Occipital lobe (tissue), 2 donors: ENCODE results near the gene PPP1CB. TPM values are rescaled to one million over a fixed set of nuclear protein-coding genes. Genes with fewer than 3 reads are reported as not detected.
"Not testable (repeated sequence)": the region's sequence is repeated elsewhere in the genome, so short reads cannot be mapped to it uniquely, and the experiment has no call there.

Source experiments
- DNase-seq: peaks from one replicate; lab custom pipeline; 2025; lab: John Stamatoyannopoulos, UW
- total RNA-seq: library from RNA; depleted of rRNA; stranded (reverse); fragments of >200 nt; gene quantifications from one replicate; pipeline ENCODE4 v1.2.3, GENCODE V29; 2014

PPP1CB gene
- total RNA-seq, 1 donor from 2014 or later, result 433 TPM

GRCh38 chr2:28778392-28778791 is 26.8 kb downstream of the PPP1CB start:
- no peak for DNase-seq

GRCh38 chr2:28779001-28779400 is 27.4 kb downstream of the PPP1CB start:
- no peak for DNase-seq

DNA sequence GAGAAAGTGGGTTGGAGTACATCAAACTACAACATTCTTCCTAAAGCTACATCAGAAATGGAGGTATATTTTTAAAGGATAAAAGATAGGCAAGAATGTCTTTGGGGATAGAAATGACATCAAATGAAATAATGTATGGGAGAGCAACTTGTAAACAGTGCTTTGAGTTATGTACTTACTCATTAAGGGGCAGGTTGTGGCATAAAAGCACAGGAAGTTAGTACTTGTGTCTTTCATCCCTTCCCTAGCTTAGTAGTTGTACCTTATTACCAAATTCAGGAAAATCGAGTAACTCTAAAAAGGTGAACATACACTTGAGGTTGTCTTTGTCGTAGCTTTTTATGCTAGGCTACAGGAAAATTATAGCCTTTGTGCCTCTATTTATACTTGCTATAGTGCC is 28.9 kb downstream of the PPP1CB start:
- no peak for DNase-seq

GRCh38 chr2:28782423-28782822 is 30.8 kb downstream of the PPP1CB start:
- no peak for DNase-seq

- not testable (repeated sequence) for DNase-seq
These were observed 32.9 kb downstream of the PPP1CB start for GRCh38 chr2:28784570-28784969.

GRCh38 chr2:28796620-28797019 is 45.0 kb downstream of the PPP1CB start:
- DNase-seq, result no peak

DNA sequence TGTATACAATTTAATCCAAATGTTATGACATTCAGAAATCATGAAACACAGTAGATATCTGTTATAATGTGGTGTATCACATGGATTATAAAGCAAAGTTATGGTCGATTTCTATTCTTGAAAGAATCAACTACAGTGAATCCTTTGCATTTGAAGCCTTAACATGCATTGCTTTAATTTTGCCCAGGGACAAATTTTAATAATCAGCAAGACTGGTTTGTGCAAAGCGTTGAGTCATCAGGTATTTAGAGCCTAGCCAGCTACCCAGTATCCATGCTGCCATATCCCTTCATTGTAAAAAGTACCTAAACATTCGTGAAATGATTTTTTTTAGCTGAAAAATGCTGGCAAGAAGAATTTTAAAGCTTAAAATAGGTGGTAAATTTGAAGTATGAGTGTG is 50.1 kb downstream of the PPP1CB start:
- no peak for DNase-seq

GRCh38 chr2:28802975-28803429 is 51.4 kb downstream of the PPP1CB start:
- DNase-seq, result no peak

DNA sequence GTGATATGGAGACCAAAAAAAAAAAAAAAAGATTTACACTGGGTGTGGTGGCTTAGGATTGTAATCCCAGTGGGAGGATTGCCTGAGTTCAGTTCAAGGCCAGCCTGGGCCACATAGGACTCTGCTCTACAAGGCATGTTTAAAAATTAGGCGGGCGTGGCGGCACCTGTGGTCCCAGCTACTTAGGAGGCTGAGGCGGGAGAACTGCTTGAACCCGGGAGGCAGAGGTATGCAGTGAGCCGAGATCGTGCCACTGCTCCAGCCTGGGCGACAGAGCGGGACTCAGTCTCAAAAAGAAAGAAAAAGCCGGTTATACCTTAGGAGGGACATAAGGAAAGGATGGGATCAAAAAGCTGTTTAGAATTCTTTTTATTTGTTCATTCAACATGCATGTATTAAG is 58.3 kb downstream of the PPP1CB start:
- DNase-seq, result no peak

- peak; percentile 39 for DNase-seq
These were observed 59.0 kb downstream of the PPP1CB start, which contains the start of gene SPDYA for GRCh38 chr2:28810384-28811285. Gene SPDYA, plus strand, starts transcription at chr2:28810834. Its CDS starts 5,181 bp downstream, at chr2:28816015.

GRCh38 chr2:28818053-28818452 is 66.4 kb downstream of the PPP1CB start:
- DNase-seq, result no peak

DNA sequence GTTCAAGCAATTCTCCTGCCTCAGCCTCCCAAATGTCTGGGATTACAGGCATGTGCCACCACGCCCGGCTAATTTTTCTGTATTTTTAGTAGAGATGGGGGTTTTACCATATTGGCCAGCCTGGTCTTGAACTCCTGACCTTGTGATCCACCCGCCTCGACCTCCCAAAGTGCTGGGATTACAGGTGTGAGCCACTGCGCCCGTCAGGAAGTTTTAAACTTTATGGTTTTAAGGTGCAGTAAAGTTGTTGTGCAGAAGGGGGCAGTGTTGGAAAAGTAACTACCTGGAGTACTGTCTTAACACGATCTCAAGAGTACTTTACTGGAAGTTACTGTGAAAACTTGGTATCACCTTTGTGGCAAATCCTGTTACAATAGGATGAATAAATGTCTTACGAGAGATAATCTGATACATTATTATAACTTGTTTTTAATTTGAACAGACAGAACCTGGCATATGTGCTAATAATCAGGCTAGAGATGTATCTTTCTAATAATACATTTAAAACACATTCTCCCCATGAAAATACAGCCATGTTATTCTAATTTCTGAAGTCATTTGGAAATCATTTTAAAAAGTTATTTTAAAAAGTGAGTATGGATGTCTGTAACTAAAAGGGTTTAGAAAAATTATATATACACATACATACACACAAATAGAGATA is 69.8 kb downstream of the PPP1CB start:
- no peak for DNase-seq

DNA sequence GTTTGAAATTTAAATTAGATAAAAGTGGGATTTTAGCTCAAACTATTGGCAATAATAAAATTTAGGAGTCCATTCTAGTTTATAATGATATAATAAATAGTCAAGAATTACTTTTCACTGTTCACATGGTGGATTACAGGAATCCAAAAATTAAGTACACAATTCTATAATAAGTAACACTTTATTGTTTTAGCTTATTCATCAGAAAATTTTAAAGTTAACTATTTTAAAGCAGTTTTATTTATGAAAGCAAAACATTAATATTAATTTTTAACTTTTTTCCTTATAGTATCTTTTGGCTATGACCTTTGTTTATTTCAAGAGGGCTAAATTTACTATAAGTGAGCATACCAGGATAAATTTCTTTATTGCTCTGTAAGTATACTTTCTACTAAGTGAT is 70.4 kb downstream of the PPP1CB start:
- no peak for DNase-seq

DNA sequence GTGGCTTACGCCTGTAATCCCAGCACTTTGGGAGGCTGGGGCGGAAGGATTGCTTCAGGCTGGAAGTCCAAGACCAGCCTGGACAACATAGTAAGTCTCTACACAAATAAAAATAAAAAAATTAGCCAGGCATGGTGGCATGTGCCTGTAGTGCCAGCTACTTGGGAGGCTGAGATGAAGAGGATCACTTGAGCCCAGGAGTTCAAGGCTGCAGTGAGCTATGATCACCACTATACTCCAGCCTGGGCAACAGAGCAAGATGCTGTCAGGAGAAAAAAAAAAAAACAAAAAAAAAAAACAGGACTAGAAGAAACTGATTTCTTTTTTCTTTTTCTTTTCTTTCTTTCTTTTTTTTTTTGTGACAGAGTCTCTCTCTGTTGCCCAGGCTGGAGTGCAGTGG is 72.6 kb downstream of the PPP1CB start:
- DNase-seq, result no peak

GRCh38 chr2:28824870-28825269 is 73.2 kb downstream of the PPP1CB start:
- DNase-seq, result no peak

- DNase-seq, result no peak
These were observed 76.8 kb downstream of the PPP1CB start for GRCh38 chr2:28828382-28828781.

DNA sequence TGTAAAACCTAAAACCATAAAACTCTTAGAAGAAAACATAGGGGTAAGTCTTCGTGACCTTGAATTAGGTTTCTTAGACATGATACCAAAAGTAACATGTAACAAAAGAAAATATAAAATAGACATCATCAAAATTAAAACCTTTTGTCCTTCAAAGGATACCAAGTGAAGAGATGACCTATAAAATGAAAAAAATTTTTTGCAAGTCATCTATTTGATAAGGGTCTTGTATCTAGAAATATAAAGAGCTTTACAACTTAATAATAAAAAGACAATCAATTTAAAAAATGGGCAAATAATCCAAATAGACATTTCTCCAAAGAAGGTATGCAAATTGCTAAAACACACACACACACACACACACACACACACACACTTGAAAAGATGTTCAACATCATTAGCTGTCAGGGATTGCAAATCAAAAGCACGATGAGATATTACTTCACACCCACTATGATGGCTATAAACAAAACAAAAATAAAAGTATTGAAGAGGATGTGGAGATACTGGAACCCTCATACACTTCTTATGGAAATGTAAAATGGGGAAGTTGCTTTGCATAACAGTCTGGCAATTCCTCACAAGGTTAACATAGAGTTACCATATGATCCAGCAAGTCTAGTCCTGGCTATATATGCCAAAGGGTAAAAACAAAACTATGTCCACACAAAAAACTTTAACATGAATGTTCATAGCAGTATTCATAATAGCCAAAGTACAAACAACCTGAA is 82.3 kb downstream of the PPP1CB start:
- DNase-seq, result no peak

DNA sequence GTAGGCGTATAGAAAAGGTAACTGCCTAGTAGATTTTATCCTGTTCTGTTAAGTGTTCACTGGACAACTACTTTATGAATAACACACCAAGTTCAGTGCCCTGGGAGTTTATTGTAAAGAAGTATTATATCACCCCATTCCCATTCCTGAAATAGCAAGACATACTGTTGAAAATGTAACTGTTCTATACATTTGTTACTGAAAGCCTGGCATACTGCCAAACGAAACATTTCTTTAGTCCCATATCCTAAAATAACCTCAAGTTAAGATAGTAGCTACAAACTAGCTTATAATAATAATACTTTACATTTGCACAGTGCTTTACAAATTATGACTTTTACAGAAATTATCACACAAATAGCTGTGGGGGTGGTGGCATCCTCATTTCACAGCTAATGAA is 84.2 kb downstream of the PPP1CB start:
- no peak for DNase-seq

DNA sequence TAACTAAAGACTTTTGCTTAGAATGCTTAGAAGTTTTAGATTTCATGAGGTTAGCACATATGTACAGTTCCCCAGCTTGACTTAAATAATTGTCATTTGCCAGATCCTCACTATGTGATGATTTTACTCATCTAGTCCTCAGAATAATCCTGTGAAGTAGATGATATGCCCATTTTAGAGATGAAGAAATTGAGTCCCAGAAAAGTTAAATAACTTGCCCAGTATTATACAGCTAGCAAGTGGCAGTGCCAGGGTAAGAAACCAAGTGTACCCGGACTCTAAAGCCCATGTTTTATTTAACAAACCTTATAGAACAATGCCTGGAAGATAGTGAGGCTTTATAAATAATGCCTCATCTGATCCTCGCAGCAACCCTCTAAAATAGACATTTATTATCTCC is 87.3 kb downstream of the PPP1CB start:
- no peak for DNase-seq

GRCh38 chr2:28842042-28842441 is 90.4 kb downstream of the PPP1CB start:
- DNase-seq, result no peak
